ENCODE results near the gene NUP54. TPM values are rescaled to one million over a fixed set of nuclear protein-coding genes. Genes with fewer than 3 reads are reported as not detected.

Gene NUP54
- polyA plus RNA-seq, 1 experiment = 54.5 TPM

DNA sequence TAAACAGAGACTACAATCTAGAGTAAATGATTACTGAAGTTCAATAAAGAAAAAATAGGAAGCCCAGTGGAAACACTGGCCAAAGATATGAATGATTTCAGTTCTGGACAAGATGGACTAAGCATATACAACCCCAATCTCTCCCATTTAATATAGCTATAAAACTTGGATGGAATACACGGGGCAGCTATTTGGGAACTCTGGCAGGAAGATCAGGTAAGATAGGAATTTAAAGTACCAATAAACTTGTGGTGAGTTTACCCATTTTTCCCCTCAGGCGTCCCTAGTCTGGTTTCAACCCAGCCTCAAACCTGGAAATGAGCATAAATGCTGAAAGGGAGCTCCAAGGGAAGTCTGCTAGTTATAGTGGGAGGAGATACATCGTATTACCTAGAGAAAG is 20.4 kb downstream of the NUP54 start:
- ChIA-PET CTCF (interaction anchor here (1.3 kb wide), 1 partner anchor 41 kb away, joined by 4 read pairs; no protein-coding TSS in a partner anchor), POLR2A (no interaction called here)
- TF ChIP-seq, protein P1, sequence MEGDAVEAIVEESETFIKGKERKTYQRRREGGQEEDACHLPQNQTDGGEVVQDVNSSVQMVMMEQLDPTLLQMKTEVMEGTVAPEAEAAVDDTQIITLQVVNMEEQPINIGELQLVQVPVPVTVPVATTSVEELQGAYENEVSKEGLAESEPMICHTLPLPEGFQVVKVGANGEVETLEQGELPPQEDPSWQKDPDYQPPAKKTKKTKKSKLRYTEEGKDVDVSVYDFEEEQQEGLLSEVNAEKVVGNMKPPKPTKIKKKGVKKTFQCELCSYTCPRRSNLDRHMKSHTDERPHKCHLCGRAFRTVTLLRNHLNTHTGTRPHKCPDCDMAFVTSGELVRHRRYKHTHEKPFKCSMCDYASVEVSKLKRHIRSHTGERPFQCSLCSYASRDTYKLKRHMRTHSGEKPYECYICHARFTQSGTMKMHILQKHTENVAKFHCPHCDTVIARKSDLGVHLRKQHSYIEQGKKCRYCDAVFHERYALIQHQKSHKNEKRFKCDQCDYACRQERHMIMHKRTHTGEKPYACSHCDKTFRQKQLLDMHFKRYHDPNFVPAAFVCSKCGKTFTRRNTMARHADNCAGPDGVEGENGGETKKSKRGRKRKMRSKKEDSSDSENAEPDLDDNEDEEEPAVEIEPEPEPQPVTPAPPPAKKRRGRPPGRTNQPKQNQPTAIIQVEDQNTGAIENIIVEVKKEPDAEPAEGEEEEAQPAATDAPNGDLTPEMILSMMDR (IDR thresholded peaks at IDR 0.05; ENCODE audit: low read depth, low read length) = no peak
- H3K27me3 ChIP-seq (ENCODE audit: control insufficient read depth, insufficient read depth, low read length) = no peaks in the 10 kb centered on the region
- DNase-seq (ENCODE audit: low read depth, low spot score) = no peak
- no peak overlapping the region for H3K4me3 ChIP-seq (ENCODE audit: low read depth, low read length)
- no peaks in the 10 kb centered on the region for H3K9me3 ChIP-seq (ENCODE audit: control insufficient read depth, insufficient read depth, low read length)
- no peak overlapping the region for H3K27ac ChIP-seq (ENCODE audit: low read depth, low read length)

DNA sequence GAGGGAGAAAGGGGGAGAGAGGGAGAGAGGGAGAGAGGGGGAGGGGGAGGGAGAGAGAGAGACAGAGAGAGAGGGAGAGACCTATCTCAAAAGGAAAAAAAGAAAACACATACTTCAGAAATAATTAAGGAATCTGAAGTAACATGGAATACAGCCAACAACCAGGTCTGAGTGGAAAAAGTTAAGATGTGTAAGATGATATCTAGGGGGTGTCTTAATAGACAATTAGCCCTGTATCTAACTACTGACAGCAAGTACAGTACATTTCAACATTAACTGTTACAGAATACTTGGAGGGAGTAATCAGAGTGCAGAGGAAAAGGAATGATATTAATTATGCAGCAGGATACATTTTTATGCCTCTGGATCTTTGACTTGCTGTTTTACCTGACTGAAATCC is 22.4 kb downstream of the NUP54 start:
- TF ChIP-seq, protein P1 (IDR thresholded peaks at IDR 0.05; ENCODE audit: low read depth, low read length) = no peak
- Histone ChIP-seq H3K9me3 (ENCODE audit: control insufficient read depth, insufficient read depth, low read length) (no peaks in the 10 kb centered on the region), H3K27me3 (ENCODE audit: control insufficient read depth, insufficient read depth, low read length) (no peaks in the 10 kb centered on the region), H3K27ac (ENCODE audit: low read depth, low read length) (no peak overlapping the region), H3K4me3 (ENCODE audit: low read depth, low read length) (no peak overlapping the region)
- DNase-seq (ENCODE audit: low read depth, low spot score) = no peak
- ChIA-PET POLR2A (no interaction called here), CTCF (no interaction called here)

DNA sequence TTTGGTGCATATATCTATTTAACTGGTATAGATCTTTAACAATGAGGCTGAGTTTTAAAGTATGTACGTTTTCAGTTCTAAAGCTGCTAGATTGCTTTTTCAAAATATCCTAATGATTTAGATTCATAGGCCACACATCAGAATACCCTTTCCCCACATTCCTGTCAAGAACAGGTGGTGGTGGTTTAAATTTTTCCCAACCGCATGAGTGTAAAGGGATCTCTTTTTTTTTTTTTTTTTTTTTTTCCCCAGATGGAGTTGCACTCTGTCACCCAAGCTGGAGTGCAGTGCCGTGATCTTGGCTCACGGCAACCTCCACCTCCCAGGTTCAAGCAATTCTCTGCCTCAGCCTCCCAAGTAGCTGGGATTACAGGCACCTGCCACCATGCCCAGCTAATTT is 28.0 kb downstream of the NUP54 start:
- ChIA-PET CTCF (interaction anchor here (0.7 kb wide), 2 partner anchors 113 to 187 kb away, joined by 3 to 8 read pairs; partner anchors contain the start of gene CXCL9), POLR2A (interaction anchor here (0.6 kb wide), 1 partner anchor 129 kb away, joined by 3 read pairs; no protein-coding TSS in a partner anchor)
- DNase-seq (ENCODE audit: low read depth, low spot score) = no peak
- Histone ChIP-seq H3K4me3 (ENCODE audit: low read depth, low read length) (no peak overlapping the region), H3K27ac (ENCODE audit: low read depth, low read length) (no peak overlapping the region), H3K9me3 (ENCODE audit: control insufficient read depth, insufficient read depth, low read length) (no peaks in the 10 kb centered on the region), H3K27me3 (ENCODE audit: control insufficient read depth, insufficient read depth, low read length) (no peaks in the 10 kb centered on the region)
- TF ChIP-seq, protein P1 (IDR thresholded peaks at IDR 0.05; ENCODE audit: low read depth, low read length) = no peak

GRCh38 chr4:76117536-76117935 is 30.7 kb downstream of the NUP54 start:
- no peaks in the 10 kb centered on the region for H3K9me3 ChIP-seq (ENCODE audit: control insufficient read depth, insufficient read depth, low read length)
- CTCF ChIA-PET = no interaction called here
- POLR2A ChIA-PET = no interaction called here
- H3K27ac ChIP-seq (ENCODE audit: low read depth, low read length) = no peak overlapping the region
- no peak for DNase-seq (ENCODE audit: low read depth, low spot score)
- no peaks in the 10 kb centered on the region for H3K27me3 ChIP-seq (ENCODE audit: control insufficient read depth, insufficient read depth, low read length)
- no peak overlapping the region for H3K4me3 ChIP-seq (ENCODE audit: low read depth, low read length)
- TF ChIP-seq, protein P1 (IDR thresholded peaks at IDR 0.05; ENCODE audit: low read depth, low read length) = no peak

GRCh38 chr4:76116821-76117220 is 31.4 kb downstream of the NUP54 start:
- TF ChIP-seq, protein P1 (IDR thresholded peaks at IDR 0.05; ENCODE audit: low read depth, low read length) = no peak
- H3K4me3 ChIP-seq (ENCODE audit: low read depth, low read length) = no peak overlapping the region
- DNase-seq (ENCODE audit: low read depth, low spot score) = no peak
- ChIA-PET POLR2A (no interaction called here), CTCF (no interaction called here)
- no peak overlapping the region for H3K27ac ChIP-seq (ENCODE audit: low read depth, low read length)
- H3K27me3 ChIP-seq (ENCODE audit: control insufficient read depth, insufficient read depth, low read length) = no peaks in the 10 kb centered on the region
- H3K9me3 ChIP-seq (ENCODE audit: control insufficient read depth, insufficient read depth, low read length) = no peaks in the 10 kb centered on the region

Data from AG04450 (cell line).